Measurements from ENCODE around the gene RPS19. TPM values are rescaled to one million over a fixed set of nuclear protein-coding genes. Genes with fewer than 3 reads are reported as not detected.

Gene RPS19
- total RNA-seq, 1 experiment from 2014 or later: 3,152 TPM

DNA sequence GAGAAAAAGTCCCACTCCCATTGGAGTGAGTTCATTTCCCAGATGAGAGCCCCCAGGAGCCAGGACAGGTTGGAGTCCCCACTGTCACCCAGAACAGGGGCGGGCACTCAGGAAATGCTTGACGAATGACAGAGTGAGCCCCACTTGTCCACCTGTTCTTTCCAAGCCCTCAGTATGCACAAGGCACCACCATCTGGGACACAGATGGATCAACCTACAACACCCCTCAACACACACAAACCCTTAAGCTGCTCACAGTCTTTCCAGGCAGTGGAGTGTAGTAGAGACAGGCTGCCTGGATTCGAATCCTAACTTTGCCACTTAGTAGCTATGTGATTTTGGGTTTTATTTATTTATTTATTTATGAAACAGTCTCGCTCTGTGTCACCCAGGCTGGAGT, 30.9 kb downstream of the RPS19 start:
- Mint-ChIP-seq H3K27ac (no peak overlapping the region), H3K9me3 (no peaks in the 10 kb centered on the region), H3K4me3 (no peak overlapping the region), H3K36me3 (peaks cover 8% of the 10 kb centered on the region), H3K4me1 (peaks cover 27% of the 10 kb centered on the region), H3K27me3 (ENCODE audit: low read depth) (no peaks in the 10 kb centered on the region; the same call in 1 of the 2 replicates)
- ChIA-PET POLR2A (no interaction called here), CTCF (interaction anchor here (1.0 to 1.7 kb wide), 3 partner anchors 11 to 39 kb away, joined by 3 to 4 read pairs (median 4); no protein-coding TSS in a partner anchor)
- no peak for ATAC-seq
- DNase-seq (ENCODE audit: low spot score): no peak
- TF ChIP-seq ZNF416 (CRISPR knock-in tag; IDR thresholded peaks at IDR 0.05): no peak
- TF ChIP-seq IRF2 (CRISPR knock-in tag; IDR thresholded peaks at IDR 0.05; ENCODE audit: borderline replicate concordance, low read depth): no peak
- TF ChIP-seq, protein P1, sequence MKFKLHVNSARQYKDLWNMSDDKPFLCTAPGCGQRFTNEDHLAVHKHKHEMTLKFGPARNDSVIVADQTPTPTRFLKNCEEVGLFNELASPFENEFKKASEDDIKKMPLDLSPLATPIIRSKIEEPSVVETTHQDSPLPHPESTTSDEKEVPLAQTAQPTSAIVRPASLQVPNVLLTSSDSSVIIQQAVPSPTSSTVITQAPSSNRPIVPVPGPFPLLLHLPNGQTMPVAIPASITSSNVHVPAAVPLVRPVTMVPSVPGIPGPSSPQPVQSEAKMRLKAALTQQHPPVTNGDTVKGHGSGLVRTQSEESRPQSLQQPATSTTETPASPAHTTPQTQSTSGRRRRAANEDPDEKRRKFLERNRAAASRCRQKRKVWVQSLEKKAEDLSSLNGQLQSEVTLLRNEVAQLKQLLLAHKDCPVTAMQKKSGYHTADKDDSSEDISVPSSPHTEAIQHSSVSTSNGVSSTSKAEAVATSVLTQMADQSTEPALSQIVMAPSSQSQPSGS (CRISPR knock-in tag; IDR thresholded peaks at IDR 0.05; ENCODE audit: borderline replicate concordance, low read depth): no peak
- no peak for TF ChIP-seq ZNF671 (CRISPR knock-in tag; IDR thresholded peaks at IDR 0.05)

DNA sequence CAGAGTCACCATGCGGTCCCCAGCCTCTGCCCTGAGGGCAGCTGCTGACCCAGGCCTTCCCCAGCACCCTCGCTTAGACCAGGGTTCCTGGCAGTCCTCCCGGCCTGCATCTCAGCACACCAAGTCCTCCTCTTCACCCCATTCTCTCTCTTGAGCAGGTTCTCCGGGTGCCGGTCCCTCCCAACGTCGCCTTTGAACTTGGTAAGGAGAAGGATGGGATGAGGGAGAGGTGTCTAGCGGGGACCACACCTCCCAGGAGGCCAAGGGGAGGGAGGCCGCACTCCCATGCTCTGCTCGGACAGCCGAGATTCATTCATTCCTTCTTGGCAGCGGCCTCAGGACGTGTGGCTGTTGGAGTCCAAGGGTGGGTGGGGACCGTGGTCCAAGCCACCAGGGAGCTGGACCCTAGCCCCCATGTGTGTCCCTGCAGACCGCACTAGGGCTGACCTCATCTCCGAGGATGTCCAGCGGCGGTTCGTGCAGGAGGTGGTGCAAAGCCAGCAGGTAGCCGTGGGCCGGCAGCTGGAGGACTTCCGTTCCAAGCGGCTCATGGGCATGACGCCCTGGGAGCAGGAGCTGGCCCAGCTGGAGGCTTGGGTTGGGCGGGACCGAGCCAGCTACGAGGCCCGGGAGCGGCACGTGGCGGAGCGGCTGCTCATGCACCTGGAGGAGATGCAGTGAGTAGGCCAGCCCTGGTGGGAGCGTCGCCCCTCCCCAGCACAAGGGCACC, 32.3 kb downstream of the RPS19 start:
- peaks cover 9% of the 10 kb centered on the region for H3K36me3 Mint-ChIP-seq
- ChIA-PET POLR2A (interaction anchor here (1.1 kb wide), 1 partner anchor 13 kb away, joined by 4 read pairs; no protein-coding TSS in a partner anchor), CTCF (interaction anchor here (1.0 to 1.7 kb wide), 3 partner anchors 8 to 38 kb away, joined by 3 to 4 read pairs (median 3); partner anchors contain the start of gene ERFL)
- H3K27ac Mint-ChIP-seq: no peak overlapping the region
- ATAC-seq (no peak), DNase-seq (ENCODE audit: low spot score) (no peak)
- H3K27me3 Mint-ChIP-seq (ENCODE audit: low read depth): no peaks in the 10 kb centered on the region
- H3K4me3 Mint-ChIP-seq: no peak overlapping the region
- TF ChIP-seq, protein P2, sequence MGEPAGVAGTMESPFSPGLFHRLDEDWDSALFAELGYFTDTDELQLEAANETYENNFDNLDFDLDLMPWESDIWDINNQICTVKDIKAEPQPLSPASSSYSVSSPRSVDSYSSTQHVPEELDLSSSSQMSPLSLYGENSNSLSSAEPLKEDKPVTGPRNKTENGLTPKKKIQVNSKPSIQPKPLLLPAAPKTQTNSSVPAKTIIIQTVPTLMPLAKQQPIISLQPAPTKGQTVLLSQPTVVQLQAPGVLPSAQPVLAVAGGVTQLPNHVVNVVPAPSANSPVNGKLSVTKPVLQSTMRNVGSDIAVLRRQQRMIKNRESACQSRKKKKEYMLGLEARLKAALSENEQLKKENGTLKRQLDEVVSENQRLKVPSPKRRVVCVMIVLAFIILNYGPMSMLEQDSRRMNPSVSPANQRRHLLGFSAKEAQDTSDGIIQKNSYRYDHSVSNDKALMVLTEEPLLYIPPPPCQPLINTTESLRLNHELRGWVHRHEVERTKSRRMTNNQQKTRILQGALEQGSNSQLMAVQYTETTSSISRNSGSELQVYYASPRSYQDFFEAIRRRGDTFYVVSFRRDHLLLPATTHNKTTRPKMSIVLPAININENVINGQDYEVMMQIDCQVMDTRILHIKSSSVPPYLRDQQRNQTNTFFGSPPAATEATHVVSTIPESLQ (CRISPR knock-in tag; IDR thresholded peaks at IDR 0.05): no peak
- no peak for TF ChIP-seq ZNF416 (CRISPR knock-in tag; IDR thresholded peaks at IDR 0.05)
- TF ChIP-seq, protein P3, sequence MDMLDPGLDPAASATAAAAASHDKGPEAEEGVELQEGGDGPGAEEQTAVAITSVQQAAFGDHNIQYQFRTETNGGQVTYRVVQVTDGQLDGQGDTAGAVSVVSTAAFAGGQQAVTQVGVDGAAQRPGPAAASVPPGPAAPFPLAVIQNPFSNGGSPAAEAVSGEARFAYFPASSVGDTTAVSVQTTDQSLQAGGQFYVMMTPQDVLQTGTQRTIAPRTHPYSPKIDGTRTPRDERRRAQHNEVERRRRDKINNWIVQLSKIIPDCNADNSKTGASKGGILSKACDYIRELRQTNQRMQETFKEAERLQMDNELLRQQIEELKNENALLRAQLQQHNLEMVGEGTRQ (CRISPR knock-in tag; IDR thresholded peaks at IDR 0.05): no peak
- TF ChIP-seq, protein P4, sequence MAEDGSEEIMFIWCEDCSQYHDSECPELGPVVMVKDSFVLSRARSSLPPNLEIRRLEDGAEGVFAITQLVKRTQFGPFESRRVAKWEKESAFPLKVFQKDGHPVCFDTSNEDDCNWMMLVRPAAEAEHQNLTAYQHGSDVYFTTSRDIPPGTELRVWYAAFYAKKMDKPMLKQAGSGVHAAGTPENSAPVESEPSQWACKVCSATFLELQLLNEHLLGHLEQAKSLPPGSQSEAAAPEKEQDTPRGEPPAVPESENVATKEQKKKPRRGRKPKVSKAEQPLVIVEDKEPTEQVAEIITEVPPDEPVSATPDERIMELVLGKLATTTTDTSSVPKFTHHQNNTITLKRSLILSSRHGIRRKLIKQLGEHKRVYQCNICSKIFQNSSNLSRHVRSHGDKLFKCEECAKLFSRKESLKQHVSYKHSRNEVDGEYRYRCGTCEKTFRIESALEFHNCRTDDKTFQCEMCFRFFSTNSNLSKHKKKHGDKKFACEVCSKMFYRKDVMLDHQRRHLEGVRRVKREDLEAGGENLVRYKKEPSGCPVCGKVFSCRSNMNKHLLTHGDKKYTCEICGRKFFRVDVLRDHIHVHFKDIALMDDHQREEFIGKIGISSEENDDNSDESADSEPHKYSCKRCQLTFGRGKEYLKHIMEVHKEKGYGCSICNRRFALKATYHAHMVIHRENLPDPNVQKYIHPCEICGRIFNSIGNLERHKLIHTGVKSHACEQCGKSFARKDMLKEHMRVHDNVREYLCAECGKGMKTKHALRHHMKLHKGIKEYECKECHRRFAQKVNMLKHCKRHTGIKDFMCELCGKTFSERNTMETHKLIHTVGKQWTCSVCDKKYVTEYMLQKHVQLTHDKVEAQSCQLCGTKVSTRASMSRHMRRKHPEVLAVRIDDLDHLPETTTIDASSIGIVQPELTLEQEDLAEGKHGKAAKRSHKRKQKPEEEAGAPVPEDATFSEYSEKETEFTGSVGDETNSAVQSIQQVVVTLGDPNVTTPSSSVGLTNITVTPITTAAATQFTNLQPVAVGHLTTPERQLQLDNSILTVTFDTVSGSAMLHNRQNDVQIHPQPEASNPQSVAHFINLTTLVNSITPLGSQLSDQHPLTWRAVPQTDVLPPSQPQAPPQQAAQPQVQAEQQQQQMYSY (CRISPR knock-in tag; IDR thresholded peaks at IDR 0.05): 0 out of 2 replicates have a peak, but pooled peaks have one; percentile 6
- TF ChIP-seq, protein P5, sequence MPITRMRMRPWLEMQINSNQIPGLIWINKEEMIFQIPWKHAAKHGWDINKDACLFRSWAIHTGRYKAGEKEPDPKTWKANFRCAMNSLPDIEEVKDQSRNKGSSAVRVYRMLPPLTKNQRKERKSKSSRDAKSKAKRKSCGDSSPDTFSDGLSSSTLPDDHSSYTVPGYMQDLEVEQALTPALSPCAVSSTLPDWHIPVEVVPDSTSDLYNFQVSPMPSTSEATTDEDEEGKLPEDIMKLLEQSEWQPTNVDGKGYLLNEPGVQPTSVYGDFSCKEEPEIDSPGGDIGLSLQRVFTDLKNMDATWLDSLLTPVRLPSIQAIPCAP (CRISPR knock-in tag; IDR thresholded peaks at IDR 0.05): no peak
- no peaks in the 10 kb centered on the region for H3K9me3 Mint-ChIP-seq
- peaks cover 13% of the 10 kb centered on the region for H3K4me1 Mint-ChIP-seq

DNA sequence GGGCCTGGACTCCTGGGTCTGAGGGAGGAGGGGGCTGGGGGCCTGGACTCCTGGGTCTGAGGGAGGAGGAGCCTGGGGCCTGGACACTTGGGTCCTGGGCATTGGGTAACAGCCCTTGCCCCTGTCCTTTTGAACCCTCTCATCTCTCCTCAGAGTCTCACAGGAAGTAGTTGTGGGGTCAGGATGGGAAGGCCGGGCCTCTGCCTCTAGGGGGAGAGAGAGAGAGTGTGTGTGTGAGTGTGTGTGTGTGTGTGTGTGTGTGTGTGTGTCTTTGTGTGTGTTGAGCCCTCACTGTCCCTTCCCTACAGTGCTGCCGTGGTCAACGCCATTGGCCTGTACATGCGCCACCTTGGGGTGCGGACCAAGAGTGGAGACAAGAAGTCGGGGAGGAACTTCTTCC, 33.8 kb downstream of the RPS19 start:
- Mint-ChIP-seq H3K27ac (no peak overlapping the region), H3K9me3 (no peaks in the 10 kb centered on the region), H3K4me3 (no peak overlapping the region), H3K27me3 (ENCODE audit: low read depth) (no peaks in the 10 kb centered on the region), H3K36me3 (peaks cover 12% of the 10 kb centered on the region), H3K4me1 (peaks cover 3% of the 10 kb centered on the region)
- ChIA-PET POLR2A (no interaction called here), CTCF (no interaction called here)
- peak; percentile 34 for ATAC-seq
- TF ChIP-seq CBFB (CRISPR knock-in tag; IDR thresholded peaks at IDR 0.05; ENCODE audit: low read depth): no peak
- no peak for TF ChIP-seq ESRRA (CRISPR knock-in tag; IDR thresholded peaks at IDR 0.05; ENCODE audit: borderline replicate concordance)
- TF ChIP-seq ZNF121 (CRISPR knock-in tag; IDR thresholded peaks at IDR 0.05): peak; percentile 16; the same call in 1 of the 2 replicates
- DNase-seq (ENCODE audit: low spot score): no peak
